ENCODE data around the gene PLD1.

PLD1 gene

DNA sequence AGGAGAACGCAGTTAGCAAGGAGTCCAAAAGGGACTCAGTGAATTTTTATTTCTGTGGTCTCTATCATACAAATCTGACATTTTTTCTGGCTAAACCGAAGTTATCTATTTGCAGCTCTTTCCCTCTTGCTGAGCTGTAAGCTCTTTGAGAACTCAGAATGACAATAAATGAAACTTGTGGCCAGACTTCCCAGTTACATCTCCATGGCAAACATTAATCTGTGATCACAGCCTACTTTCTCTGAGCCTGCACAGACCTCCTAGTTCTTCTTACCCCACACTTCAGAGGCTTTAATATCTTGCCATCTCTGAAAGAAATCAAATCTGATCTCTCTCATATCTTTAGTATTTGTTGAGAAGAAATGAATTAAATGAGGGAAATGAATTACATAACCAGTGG is 58.0 kb downstream of the PLD1 start:
- no peak for DNase-seq (ENCODE audit: low read depth in 1 of 2, low spot score in 1 of 2)
- no peak overlapping the region for H3K4me3 ChIP-seq (replicated peaks; ENCODE audit: insufficient read depth, low read length)
- H3K27me3 ChIP-seq (ENCODE audit: insufficient read depth, poor library complexity, severe bottlenecking): no peaks in the 10 kb centered on the region
- no peak for TF ChIP-seq GABPA (IDR thresholded peaks at IDR 0.05; ENCODE audit: low read depth)
- no peak for TF ChIP-seq POLR2AphosphoS5 (IDR thresholded peaks at IDR 0.05; ENCODE audit: low read depth)
- TF ChIP-seq REST (IDR thresholded peaks at IDR 0.05; ENCODE audit: insufficient replicate concordance, low read depth): no peak
- no peak for TF ChIP-seq CTCF (IDR thresholded peaks at IDR 0.05; ENCODE audit: insufficient read depth, low read length)
- TF ChIP-seq SPI1 (IDR thresholded peaks at IDR 0.05; ENCODE audit: borderline replicate concordance, low read depth): no peak
- H3K27ac ChIP-seq (replicated peaks): no peak overlapping the region

DNA sequence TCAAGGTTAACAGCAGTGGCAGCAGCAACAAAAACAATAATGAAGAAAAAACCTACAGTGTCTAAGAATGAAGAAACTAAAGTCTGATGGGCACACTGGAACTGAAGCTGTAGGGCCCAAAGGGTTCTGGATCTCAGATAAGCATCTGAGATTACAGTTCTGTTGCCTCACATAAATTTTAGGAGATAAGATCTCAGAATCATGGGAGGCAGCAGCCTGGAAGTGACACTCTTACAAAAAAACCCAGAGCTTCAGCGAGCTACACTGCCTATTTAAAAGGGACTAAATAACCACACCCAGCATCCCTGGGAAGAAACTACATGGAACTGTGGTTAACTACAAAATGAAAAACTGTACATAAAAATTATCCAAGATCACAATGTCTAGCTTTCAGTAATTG is 61.2 kb downstream of the PLD1 start:
- Histone ChIP-seq H3K27me3 (ENCODE audit: insufficient read depth, poor library complexity, severe bottlenecking) (no peaks in the 10 kb centered on the region), H3K4me3 (replicated peaks; ENCODE audit: insufficient read depth, low read length) (no peak overlapping the region), H3K27ac (replicated peaks) (no peak overlapping the region)
- no peak for DNase-seq (ENCODE audit: low read depth in 1 of 2, low spot score in 1 of 2)
- TF ChIP-seq REST (IDR thresholded peaks at IDR 0.05; ENCODE audit: insufficient replicate concordance, low read depth): no peak
- TF ChIP-seq SPI1 (IDR thresholded peaks at IDR 0.05; ENCODE audit: borderline replicate concordance, low read depth): no peak
- no peak for TF ChIP-seq POLR2AphosphoS5 (IDR thresholded peaks at IDR 0.05; ENCODE audit: low read depth)
- TF ChIP-seq GABPA (IDR thresholded peaks at IDR 0.05; ENCODE audit: low read depth): no peak
- no peak for TF ChIP-seq CTCF (IDR thresholded peaks at IDR 0.05; ENCODE audit: insufficient read depth, low read length)

DNA sequence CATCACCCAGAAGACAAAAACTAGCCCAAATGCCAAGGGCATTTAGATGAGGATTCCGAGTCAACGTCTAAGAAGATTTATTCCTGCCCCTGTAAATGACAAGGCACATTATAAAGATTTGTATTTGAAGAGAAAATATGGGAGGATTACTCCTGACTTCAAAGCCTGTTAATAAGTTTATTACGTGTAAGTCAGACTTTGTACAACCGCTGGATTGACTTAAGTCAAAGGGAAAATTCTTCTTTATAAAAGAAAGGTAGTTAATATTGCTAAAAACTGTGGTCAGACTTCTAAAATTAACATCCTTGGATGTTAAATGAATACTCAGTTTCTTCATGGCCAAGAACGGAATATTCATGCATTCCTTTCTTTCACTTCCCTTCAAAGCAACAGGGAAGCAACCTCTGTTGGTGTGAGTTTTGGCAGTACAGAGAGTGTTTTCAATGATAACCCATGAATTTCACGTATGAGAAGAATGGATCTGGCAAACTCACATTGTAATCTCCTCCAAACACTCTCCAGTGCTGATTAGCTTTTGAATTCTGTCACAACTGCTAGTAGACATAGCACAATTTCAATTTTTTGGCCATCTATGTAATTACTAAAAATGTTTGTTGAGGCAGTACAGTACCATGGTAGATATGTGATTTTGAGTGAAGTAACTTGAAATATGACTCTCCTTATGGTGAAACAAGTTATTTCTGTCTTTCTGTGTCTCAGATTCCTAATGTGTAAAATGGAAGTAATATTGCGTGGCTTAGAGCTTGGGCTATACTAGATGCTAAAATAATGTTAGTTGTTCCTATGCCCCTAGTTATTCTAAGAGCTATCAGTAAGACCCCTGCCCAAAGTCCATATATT is 62.0 kb downstream of the PLD1 start:
- Histone ChIP-seq H3K27me3 (ENCODE audit: insufficient read depth, poor library complexity, severe bottlenecking) (no peaks in the 10 kb centered on the region), H3K27ac (replicated peaks) (no peak overlapping the region), H3K4me3 (replicated peaks; ENCODE audit: insufficient read depth, low read length) (no peak overlapping the region)
- no peak for TF ChIP-seq GABPA (IDR thresholded peaks at IDR 0.05; ENCODE audit: low read depth)
- no peak for TF ChIP-seq POLR2AphosphoS5 (IDR thresholded peaks at IDR 0.05; ENCODE audit: low read depth)
- no peak for TF ChIP-seq SPI1 (IDR thresholded peaks at IDR 0.05; ENCODE audit: borderline replicate concordance, low read depth)
- no peak for TF ChIP-seq CTCF (IDR thresholded peaks at IDR 0.05; ENCODE audit: insufficient read depth, low read length)
- TF ChIP-seq REST (IDR thresholded peaks at IDR 0.05; ENCODE audit: insufficient replicate concordance, low read depth): no peak
- DNase-seq (ENCODE audit: low read depth in 1 of 2, low spot score in 1 of 2): peak in 1 of 2 experiments; percentile 26

Measured in HL-60 (cell line).